Panc1 (cell line): ENCODE results near the gene TAS2R60. TPM values are rescaled to one million over a fixed set of nuclear protein-coding genes. Genes with fewer than 3 reads are reported as not detected.

ENCODE experiments used
- ATAC-seq: fragments of 200-7000 bp; cut with Tn5 transposase; 2 replicates; pipeline ENCODE4 v1.9.1; 2020; ENCODE audit warnings: mild to moderate bottlenecking, moderate library complexity
- BruUV-seq: library from RNA; stranded (reverse); fragments of 400-500 nt; replicated peaks from 2 replicates; lab custom pipeline; 2021; lab: Mats Ljungman, UMichigan
- CTCF ChIA-PET: fragments of 300-600 bp; sonication (Branson Sonifier 250); formaldehyde crosslinking; loops from one replicate; lab custom pipeline; 2022; ENCODE audit warnings: antibody characterized with exemption; lab: Charles Lee
- POLR2A ChIA-PET: fragments of 300-600 bp; sonication (Branson Sonifier 250); formaldehyde crosslinking; loops from one replicate; lab custom pipeline; 2022; ENCODE audit warnings: antibody characterized with exemption; lab: Charles Lee
- DNase-seq: peaks from one replicate; pipeline ENCODE4 v3.0.0-alpha.2; 2010; ENCODE audit warnings: low read depth, low spot score
- H3K27ac ChIP-seq: 2 replicates; pipeline ENCODE4 v1.5.1; 2011; ENCODE audit warnings: mild to moderate bottlenecking, low read length, inconsistent platforms
- H3K27me3 ChIP-seq: fragments of 200-500 bp; sonication (Bioruptor generic); 2 replicates; pipeline ENCODE4 v1.6.0; 2014; ENCODE audit warnings: low read length, inconsistent platforms; ENCODE audit not compliant: control insufficient read depth, insufficient read depth
- H3K36me3 ChIP-seq: fragments of 200-500 bp; sonication (Bioruptor generic); 2 replicates; pipeline ENCODE4 v1.5.1; 2014; ENCODE audit warnings: inconsistent platforms, mild to moderate bottlenecking, low read length, moderate library complexity; ENCODE audit not compliant: control insufficient read depth, insufficient read depth
- H3K4me1 ChIP-seq: 2 replicates; pipeline ENCODE4 v1.5.1; 2011; ENCODE audit warnings: inconsistent platforms, mild to moderate bottlenecking, low read length, moderate library complexity; ENCODE audit not compliant: control insufficient read depth, insufficient read depth
- H3K4me3 ChIP-seq, 2 experiments: 2 replicates each; pipeline ENCODE4 v1.5.1; 2011 to 2012; ENCODE audit warnings: low read depth in 2 of 2, low read length in 2 of 2, mild to moderate bottlenecking in 2 of 2, inconsistent platforms in 1 of 2, moderate library complexity in 1 of 2
- H3K9me3 ChIP-seq: fragments of 200-500 bp; sonication (Bioruptor generic); 2 replicates; pipeline ENCODE4 v1.5.1; 2014; ENCODE audit warnings: low read depth, mild to moderate bottlenecking, inconsistent platforms, low read length, moderate library complexity; ENCODE audit not compliant: control insufficient read depth, insufficient read depth
- POLR2AphosphoS5 ChIP-seq: IDR thresholded peaks from 2 replicates; pipeline ENCODE4 v1.6.1; 2012; ENCODE audit warnings: mild to moderate bottlenecking, low read depth, low read length, moderate library complexity
- SIN3A ChIP-seq: IDR thresholded peaks from 2 replicates; pipeline ENCODE4 v1.6.1; 2012; ENCODE audit warnings: low read depth, mild to moderate bottlenecking, low read length, moderate library complexity, borderline replicate concordance; ENCODE audit not compliant: insufficient read depth
- TCF7L2 ChIP-seq: IDR thresholded peaks from 2 replicates; pipeline ENCODE4 v1.6.1; 2011; ENCODE audit warnings: mild to moderate bottlenecking, low read depth, low read length, inconsistent platforms
- in situ Hi-C: cut with HindIII; loops from 2 replicates; pipeline ENCODE4 v1.10.0; 2016; ENCODE audit warnings: low sequenced_read_pairs, low pct_unique_long_range_greater_than_20kb
- intact Hi-C: fragments of 100-400 bp; cut with micrococcal nuclease; formaldehyde crosslinking; loops from one replicate; pipeline ENCODE4 v1.10.0; 2022; ENCODE audit not compliant: unreplicated experiment
- total RNA-seq: library from RNA; stranded (reverse); gene quantifications from one replicate; pipeline ENCODE4 v1.2.1, GENCODE V29; 2021; ENCODE audit not compliant: unreplicated experiment
- TF ChIP-seq, protein P1 (sequence below), 2 experiments: IDR thresholded peaks; 2 replicates each; pipeline ENCODE4 v1.6.1; 2011 to 2012; ENCODE audit warnings: low read depth in 2 of 2, control low read depth in 1 of 2, low read length in 1 of 2, mild to moderate bottlenecking in 1 of 2, moderate library complexity in 1 of 2; ENCODE audit not compliant: insufficient read depth in 1 of 2
- TF ChIP-seq, protein P2 (sequence below): fragments of 450-650 bp; IDR thresholded peaks from 2 replicates; pipeline ENCODE4 v1.5.1; 2017; ENCODE audit warnings: mild to moderate bottlenecking

The TAS2R60 gene
- total RNA-seq, 1 experiment from 2014 or later: not detected

DNA sequence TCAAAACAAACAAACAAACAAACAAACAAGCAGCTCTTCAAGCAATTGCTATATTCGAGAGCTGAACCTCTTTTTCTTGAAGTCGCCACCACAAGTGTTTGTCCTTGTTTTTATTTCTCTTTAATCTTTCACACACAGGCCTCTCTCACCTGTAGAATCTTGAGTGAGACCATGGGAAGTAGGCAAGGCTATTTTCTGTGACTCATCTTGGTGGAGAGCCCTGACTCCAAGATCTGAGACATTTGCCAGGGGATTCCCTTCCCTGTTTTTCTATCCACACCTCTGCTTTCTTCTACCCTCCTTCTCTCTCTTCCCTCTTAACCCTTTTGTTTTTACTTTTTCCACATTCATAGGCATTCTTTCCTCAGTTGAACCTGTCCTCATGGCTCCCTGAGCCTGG is 8.0 kb upstream of the TAS2R60 start:
- H3K27me3 ChIP-seq: peaks cover 15% of the 10 kb centered on the region
- ATAC-seq (no peak), DNase-seq (no peak)
- no peak overlapping the region for H3K27ac ChIP-seq
- no peak overlapping the region for H3K4me3 ChIP-seq
- ChIA-PET CTCF (no interaction called here), POLR2A (no interaction called here)
- no peaks in the 10 kb centered on the region for H3K4me1 ChIP-seq
- intact Hi-C loops (no loop called here), in situ Hi-C loops (no loop called here)
- H3K9me3 ChIP-seq: no peaks in the 10 kb centered on the region
- TF ChIP-seq POLR2AphosphoS5: no peak
- TF ChIP-seq, protein P1, sequence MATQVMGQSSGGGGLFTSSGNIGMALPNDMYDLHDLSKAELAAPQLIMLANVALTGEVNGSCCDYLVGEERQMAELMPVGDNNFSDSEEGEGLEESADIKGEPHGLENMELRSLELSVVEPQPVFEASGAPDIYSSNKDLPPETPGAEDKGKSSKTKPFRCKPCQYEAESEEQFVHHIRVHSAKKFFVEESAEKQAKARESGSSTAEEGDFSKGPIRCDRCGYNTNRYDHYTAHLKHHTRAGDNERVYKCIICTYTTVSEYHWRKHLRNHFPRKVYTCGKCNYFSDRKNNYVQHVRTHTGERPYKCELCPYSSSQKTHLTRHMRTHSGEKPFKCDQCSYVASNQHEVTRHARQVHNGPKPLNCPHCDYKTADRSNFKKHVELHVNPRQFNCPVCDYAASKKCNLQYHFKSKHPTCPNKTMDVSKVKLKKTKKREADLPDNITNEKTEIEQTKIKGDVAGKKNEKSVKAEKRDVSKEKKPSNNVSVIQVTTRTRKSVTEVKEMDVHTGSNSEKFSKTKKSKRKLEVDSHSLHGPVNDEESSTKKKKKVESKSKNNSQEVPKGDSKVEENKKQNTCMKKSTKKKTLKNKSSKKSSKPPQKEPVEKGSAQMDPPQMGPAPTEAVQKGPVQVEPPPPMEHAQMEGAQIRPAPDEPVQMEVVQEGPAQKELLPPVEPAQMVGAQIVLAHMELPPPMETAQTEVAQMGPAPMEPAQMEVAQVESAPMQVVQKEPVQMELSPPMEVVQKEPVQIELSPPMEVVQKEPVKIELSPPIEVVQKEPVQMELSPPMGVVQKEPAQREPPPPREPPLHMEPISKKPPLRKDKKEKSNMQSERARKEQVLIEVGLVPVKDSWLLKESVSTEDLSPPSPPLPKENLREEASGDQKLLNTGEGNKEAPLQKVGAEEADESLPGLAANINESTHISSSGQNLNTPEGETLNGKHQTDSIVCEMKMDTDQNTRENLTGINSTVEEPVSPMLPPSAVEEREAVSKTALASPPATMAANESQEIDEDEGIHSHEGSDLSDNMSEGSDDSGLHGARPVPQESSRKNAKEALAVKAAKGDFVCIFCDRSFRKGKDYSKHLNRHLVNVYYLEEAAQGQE (IDR thresholded peaks at IDR 0.05; ENCODE audit: insufficient read depth in 1 of 2, low read depth in 2 of 2, low read length in 1 of 2): no peak
- no peaks in the 10 kb centered on the region for H3K36me3 ChIP-seq
- no TSS peak for BruUV-seq

DNA sequence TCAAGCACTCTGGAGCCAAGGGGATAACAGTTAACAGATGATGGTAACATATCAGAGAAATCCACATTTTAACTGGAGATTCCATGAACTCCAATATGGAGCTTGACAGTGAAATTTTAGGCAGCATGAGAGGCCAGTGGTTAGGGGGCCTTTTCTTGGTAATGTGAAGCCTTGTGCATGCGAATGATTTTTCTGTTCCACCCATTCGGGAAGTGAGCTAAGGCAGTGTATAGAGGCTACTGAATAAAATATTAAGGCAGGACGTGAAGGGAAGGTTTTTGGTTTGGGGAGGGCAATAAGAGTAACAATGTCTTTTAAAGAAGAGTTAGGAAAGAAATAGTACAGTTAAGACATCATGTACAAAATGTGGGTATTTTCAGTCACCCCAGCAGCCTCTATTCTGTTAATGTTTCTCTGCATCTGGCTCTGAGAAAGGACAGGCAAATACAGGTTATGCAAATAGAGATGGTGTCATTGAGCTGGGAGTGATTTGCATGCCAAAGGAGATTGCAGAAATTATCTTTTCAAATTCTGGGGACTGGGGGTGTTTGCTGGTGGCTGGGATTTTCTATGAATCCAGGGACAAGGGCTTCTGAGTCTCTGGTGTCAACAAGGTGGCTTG is 6.8 kb upstream of the TAS2R60 start:
- no TSS peak for BruUV-seq
- intact Hi-C loops (no loop called here), in situ Hi-C loops (no loop called here)
- ChIA-PET POLR2A (no interaction called here), CTCF (no interaction called here)
- ATAC-seq (no peak), DNase-seq (no peak)
- no peaks in the 10 kb centered on the region for H3K4me1 ChIP-seq
- no peaks in the 10 kb centered on the region for H3K36me3 ChIP-seq
- TF ChIP-seq SIN3A: no peak
- TF ChIP-seq TCF7L2: no peak
- TF ChIP-seq, protein P1 (IDR thresholded peaks at IDR 0.05; ENCODE audit: insufficient read depth in 1 of 2, low read depth in 2 of 2, low read length in 1 of 2): no peak
- no peak for TF ChIP-seq POLR2AphosphoS5
- TF ChIP-seq, protein P2, sequence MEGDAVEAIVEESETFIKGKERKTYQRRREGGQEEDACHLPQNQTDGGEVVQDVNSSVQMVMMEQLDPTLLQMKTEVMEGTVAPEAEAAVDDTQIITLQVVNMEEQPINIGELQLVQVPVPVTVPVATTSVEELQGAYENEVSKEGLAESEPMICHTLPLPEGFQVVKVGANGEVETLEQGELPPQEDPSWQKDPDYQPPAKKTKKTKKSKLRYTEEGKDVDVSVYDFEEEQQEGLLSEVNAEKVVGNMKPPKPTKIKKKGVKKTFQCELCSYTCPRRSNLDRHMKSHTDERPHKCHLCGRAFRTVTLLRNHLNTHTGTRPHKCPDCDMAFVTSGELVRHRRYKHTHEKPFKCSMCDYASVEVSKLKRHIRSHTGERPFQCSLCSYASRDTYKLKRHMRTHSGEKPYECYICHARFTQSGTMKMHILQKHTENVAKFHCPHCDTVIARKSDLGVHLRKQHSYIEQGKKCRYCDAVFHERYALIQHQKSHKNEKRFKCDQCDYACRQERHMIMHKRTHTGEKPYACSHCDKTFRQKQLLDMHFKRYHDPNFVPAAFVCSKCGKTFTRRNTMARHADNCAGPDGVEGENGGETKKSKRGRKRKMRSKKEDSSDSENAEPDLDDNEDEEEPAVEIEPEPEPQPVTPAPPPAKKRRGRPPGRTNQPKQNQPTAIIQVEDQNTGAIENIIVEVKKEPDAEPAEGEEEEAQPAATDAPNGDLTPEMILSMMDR: no peak
- peaks cover 15% of the 10 kb centered on the region for H3K27me3 ChIP-seq
- no peaks in the 10 kb centered on the region for H3K9me3 ChIP-seq
- no peak overlapping the region for H3K4me3 ChIP-seq
- H3K27ac ChIP-seq: no peak overlapping the region
